Effector memory CD4-positive, alpha-beta T cell (primary cell): ENCODE measurements around the gene DEFB108B.
"Not testable (repeated sequence)": the region's sequence is repeated elsewhere in the genome, so short reads cannot be mapped to it uniquely, and the experiment has no call there.

Experiments
- DNase-seq, 3 donors: peaks; one replicate each; pipeline ENCODE4 v3.0.0-alpha.2; 2020
- H3K27ac ChIP-seq: 2 replicates; pipeline ENCODE4 v1.7.0; 2013; ENCODE audit warnings: mild to moderate bottlenecking, low read length, moderate library complexity; ENCODE audit not compliant: insufficient read depth, poor library complexity, severe bottlenecking
- H3K27me3 ChIP-seq: replicated peaks from 2 replicates; pipeline ENCODE4 v1.7.0; 2013; ENCODE audit warnings: mild to moderate bottlenecking, low read length; ENCODE audit not compliant: insufficient read depth, control insufficient read depth, poor library complexity, severe bottlenecking
- H3K36me3 ChIP-seq: 2 replicates; pipeline ENCODE4 v1.7.0; 2013; ENCODE audit warnings: mild to moderate bottlenecking, low read length, moderate library complexity; ENCODE audit not compliant: control insufficient read depth, insufficient read depth
- H3K4me1 ChIP-seq: 2 replicates; pipeline ENCODE4 v1.7.0; 2013; ENCODE audit warnings: low read length, mild to moderate bottlenecking; ENCODE audit not compliant: control insufficient read depth, insufficient read depth, poor library complexity, severe bottlenecking
- H3K4me3 ChIP-seq: 2 replicates; pipeline ENCODE4 v1.7.0; 2013; ENCODE audit warnings: low read length, low read depth, mild to moderate bottlenecking; ENCODE audit not compliant: insufficient read depth, poor library complexity, severe bottlenecking
- H3K9me3 ChIP-seq: 2 replicates; pipeline ENCODE4 v1.7.0; 2013; ENCODE audit warnings: mild to moderate bottlenecking, low read length, moderate library complexity; ENCODE audit not compliant: control insufficient read depth
- total RNA-seq, 3 donors: gene quantifications; one replicate each; lab custom pipeline; 2026; lab: John Stamatoyannopoulos, UW

DEFB108B gene, protein sequence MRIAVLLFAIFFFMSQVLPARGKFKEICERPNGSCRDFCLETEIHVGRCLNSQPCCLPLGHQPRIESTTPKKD
- 0 reads per million in 3 donors for total RNA-seq

DNA sequence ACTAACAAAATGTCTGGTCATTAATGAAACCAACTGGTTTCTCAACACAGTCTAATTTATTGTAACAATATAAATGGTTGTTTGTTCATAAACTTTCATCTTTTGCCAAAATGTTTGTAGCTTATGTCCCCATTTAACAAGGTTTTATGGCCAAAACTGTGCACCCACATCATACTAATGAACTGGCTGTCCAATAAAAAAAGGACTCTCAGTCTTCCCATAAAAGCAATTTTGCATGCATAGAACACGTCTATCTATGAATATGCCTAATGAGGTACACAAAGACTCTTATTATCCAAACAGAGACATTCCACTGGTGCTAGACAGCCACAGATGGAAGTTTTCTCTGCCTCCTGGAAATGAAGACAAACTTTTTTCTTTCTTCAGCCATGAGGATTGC lies at the start of gene DEFB108B:
DEFB108B (plus strand) TSS at position 390 of the 400 bp plus-strand sequence; CDS start at position 390, 0 bp downstream.
- H3K4me1 ChIP-seq, H3K9me3 ChIP-seq, H3K36me3 ChIP-seq, DNase-seq, H3K27ac ChIP-seq, H3K27me3 ChIP-seq, H3K4me3 ChIP-seq: not testable (repeated sequence)

DNA sequence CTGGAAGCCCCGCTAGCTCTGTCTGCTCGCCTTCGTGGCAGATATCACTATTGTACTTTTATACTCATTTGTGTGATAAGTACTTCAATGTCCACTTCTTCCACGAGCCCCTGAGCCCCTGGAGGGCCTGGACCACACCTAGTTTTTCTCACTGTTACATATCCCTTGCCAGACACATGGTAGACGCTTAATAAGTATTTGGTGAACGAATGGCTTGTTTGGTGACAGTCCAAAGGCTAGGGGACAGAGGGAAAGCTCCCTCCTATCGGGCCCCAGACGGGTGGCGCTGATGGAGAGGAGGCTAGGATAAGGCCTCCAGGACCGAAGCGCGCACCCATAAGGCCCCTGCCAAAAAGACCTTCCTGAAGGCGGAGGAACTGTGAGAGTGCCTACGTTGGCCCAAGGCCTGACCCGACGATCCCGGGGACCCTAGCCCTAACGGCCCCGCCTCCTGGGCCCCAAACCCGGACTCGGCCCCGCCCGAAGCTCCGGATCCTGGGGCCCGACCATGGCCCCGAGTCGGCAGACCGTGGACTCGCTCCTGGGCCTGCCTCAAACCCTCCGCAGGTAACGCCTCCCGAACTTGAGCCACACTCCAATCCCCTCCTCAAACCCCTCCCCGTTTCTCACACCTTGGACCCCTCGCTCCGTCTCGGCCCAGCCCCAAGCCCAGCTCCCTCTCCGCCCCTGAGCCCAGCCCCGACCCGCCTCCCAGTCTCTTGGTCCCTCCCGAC lies 46.7 kb upstream of the DEFB108B start:
- DNase-seq, H3K27me3 ChIP-seq, H3K9me3 ChIP-seq, H3K4me1 ChIP-seq, H3K36me3 ChIP-seq: not testable (repeated sequence)
- H3K4me3 ChIP-seq = peak overlapping the region; percentile 63
- H3K27ac ChIP-seq = peak overlapping the region; percentile 60

DNA sequence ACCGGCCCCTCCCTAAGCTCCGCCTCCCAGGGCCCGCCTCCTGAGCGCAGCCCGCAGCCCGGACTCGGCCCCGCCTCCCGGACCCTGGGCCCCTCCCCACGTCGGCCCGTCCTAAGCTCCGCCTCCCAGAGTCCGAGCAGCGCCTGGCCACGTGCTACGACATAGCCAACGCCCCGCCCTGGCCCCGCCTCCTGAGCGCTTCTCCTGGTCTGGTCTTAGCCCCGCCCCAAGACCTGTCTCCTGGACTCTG lies 46.2 kb upstream of the DEFB108B start:
- not testable (repeated sequence) for H3K4me1 ChIP-seq, H3K9me3 ChIP-seq, H3K36me3 ChIP-seq, H3K27me3 ChIP-seq
- Histone ChIP-seq H3K4me3 (peak overlapping the region; percentile 63), H3K27ac (peak overlapping the region; percentile 81)
- peak; percentile 96 to 98 (median 97) for DNase-seq

DNA sequence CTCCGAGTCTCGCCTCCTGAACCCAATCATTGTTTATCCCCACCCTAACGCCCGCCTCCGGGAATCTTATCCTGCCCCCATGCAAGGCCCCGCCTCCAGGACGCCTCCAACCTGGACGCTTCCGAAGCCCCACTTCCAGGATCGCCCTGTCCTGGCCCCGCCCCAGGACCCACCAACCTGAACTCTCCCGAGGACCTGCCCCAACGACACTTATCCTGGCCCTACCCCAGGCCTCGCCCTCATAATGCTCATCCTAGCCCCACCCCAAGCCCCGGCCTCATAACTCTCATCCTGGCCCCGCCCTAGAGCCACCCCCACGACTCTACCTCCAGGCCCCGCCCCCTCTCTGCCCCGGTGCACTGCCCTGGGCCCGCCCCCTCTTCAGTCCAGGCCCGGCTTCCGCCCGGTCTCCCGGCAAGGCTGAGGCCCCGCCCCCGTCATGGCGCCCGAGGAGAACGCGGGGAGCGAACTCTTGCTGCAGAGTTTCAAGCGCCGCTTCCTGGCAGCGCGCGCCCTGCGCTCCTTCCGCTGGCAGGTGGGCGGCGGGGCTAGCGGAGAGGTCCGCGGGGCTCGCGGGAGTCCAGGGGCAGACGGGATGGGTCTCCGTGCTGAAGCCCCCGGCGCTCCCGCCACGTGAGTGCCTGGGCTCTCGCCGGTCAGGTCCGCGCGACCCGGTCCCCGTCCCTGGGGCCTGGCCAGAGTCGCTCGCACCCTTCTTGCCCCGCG lies 45.7 kb upstream of the DEFB108B start:
- Histone ChIP-seq H3K27me3 (no peaks in the 10 kb centered on the region), H3K9me3 (no peaks in the 10 kb centered on the region), H3K27ac (peak overlapping the region; percentile 81), H3K36me3 (no peaks in the 10 kb centered on the region), H3K4me3 (peak overlapping the region; percentile 63), H3K4me1 (no peaks in the 10 kb centered on the region)
- DNase-seq = peak; percentile 91 to 98 (median 92)

DNA sequence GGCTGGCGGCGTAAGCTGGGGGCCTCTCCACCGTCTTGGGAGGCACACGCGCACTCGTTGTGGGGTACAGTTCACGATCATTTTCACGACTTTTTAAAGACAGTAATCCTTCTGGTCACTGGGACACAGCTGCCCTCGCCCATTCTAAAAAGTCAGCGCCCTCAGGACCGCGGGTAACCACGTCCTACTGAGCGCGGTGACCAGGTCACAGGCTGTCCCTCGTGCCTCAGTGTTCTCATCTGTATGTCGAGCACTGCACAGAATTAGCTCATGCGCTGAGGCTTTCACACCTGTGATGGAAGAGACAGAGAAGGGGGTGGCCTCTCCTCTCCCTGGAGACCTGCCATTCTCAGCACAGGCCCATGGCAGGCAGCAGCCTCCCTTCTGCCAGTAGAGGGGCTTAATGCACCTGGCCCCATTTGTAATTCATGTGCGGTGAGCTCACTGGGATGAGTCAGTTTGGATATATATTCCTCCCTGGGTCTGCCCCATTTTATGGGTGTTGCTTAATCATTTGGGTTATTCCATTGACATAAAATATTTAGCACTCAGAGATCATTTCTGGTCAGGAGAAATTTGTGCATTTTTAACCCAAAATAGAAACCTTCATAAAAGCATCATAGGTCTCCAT lies 45.1 kb upstream of the DEFB108B start:
- peak overlapping the region; percentile 63 for H3K4me3 ChIP-seq
- peak in 1 of 3 donors; percentile 22 for DNase-seq
- H3K4me1 ChIP-seq, H3K27me3 ChIP-seq, H3K9me3 ChIP-seq, H3K36me3 ChIP-seq: not testable (repeated sequence)
- H3K27ac ChIP-seq = peak overlapping the region; percentile 81

DNA sequence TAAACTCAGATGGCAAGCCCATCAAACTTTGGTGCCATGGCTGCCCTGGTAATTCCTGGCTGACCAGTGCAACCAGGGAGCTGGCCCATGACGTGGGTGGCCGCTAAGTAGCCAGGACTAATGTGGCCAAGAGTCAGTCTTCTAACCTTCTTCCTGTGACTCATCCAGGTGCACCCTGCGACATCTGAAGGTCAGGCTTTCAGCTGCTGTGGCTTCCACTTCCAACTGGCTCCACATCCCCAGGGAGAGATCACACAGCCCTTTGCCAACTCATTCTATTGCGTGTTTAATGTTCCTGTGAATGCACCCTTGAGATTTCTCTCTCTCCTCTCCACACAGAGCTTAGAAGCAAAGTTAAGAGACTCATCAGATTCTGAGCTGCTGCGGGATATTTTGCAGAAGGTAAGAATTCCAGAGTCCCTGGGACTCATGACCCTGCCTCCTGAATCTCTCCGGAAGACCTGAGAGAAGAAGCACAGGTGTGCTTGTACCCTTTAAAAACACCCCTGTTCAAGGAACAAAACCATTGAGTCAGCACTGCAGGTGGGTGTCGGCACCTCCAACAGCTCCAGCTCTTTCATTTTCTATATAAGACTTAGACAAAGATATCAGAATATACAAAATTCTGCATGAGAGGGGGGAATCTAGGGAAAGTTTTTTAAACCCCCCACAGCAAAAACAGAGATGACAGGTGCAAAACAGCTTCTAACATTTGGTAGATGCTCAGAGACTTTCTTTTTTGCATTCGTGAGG lies 43.4 kb upstream of the DEFB108B start:
- H3K4me3 ChIP-seq, H3K36me3 ChIP-seq, DNase-seq, H3K9me3 ChIP-seq, H3K4me1 ChIP-seq, H3K27ac ChIP-seq, H3K27me3 ChIP-seq: not testable (repeated sequence)

DNA sequence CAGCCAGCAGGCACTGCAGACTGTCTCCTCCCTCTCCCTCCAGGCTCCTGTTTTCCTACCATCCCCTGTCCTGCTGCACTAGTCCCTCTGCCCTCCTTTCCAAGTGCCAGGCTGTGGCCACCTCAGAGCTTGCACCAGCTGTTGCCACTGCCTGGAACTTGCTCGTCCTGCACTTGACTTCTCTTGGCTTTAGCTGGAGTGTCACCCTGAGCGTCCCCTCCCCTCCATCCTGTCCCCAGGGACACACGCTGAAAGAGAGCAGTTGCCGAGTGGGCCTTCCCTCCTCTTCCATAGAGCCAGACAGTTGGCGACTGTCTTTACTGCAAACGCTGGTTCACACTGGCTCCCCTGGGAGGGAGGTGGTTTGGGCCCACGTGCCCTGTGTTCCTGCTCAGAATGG lies 41.9 kb upstream of the DEFB108B start:
- not testable (repeated sequence) for H3K9me3 ChIP-seq, H3K4me3 ChIP-seq, H3K4me1 ChIP-seq, H3K27ac ChIP-seq, DNase-seq, H3K27me3 ChIP-seq, H3K36me3 ChIP-seq

DNA sequence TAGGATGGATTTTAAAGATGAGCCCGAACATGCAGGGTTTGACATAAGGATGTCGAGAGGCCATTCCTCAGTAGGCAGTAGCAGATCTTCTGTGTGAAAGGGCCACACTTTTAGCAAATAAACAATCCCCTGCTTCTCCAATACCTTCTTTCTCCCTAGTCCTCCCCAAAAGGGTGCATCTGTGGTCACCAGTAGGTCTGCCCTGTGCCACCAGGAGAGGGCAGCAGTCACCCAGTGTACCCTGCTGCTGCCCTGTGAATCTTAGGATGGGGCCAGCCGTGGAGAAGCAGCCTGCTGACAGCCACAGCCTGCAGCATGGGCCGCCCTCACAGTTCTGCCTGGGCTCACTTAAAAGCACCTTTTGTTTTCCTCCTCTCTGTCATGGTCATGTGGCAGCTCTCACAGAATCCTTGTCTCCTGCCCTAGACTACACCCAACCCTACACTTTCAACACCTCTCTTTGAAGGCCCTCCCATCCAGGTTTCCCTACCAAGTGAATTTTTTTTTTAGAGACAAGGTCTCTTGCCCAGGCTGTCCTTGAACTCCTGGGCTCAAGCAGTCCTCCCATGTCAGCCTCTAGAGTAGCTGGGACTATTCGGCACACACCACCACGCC lies 40.3 kb upstream of the DEFB108B start:
- not testable (repeated sequence) for H3K27ac ChIP-seq, H3K4me3 ChIP-seq, H3K36me3 ChIP-seq, H3K27me3 ChIP-seq, H3K4me1 ChIP-seq, H3K9me3 ChIP-seq
- peak; percentile 24 to 44 (median 40) for DNase-seq

DNA sequence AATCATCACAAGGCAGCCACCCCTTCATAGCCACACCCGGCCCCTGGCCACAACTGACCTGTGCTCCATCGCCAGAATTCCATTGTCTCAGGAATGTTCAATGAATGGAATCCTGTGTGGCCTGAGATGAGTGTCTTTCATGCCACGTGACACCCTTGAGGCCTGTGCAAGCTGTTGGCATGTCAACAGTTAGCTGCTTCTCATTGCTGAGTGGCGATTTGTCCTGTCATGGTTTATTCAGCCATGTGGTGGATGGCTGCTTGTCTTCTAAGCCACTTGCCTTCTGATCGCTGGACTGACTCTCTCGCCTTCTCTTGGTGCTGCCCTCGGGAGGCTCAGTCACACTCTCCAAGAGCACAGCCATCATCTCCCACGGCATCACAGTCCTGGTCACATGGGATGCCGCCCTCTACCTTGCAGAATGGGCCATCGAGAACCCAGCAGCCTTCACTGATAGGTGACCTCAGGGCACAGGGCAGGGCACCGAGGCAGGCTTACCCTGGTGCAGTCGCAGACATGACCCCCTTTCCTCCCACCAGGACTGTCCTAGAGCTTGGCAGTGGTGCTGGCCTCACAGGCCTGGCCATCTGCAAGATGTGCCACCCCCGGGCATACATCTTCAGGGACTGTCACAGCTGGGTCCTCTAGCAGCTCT lies 38.5 kb upstream of the DEFB108B start:
- not testable (repeated sequence) for H3K4me1 ChIP-seq, H3K4me3 ChIP-seq, DNase-seq, H3K27ac ChIP-seq, H3K27me3 ChIP-seq, H3K9me3 ChIP-seq, H3K36me3 ChIP-seq
